Kidney epithelial cell (primary cell): ENCODE results near the gene C6orf132. TPM values are rescaled to one million over a fixed set of nuclear protein-coding genes. Genes with fewer than 3 reads are reported as not detected.

ENCODE experiments used
- DNase-seq: peaks from one replicate; pipeline ENCODE4 v3.0.0-alpha.2; 2010; ENCODE audit warnings: low read depth
- H3K27me3 ChIP-seq: 2 replicates; pipeline ENCODE4 v1.6.0; 2011; ENCODE audit warnings: low read length; ENCODE audit not compliant: control insufficient read depth, insufficient read depth
- H3K36me3 ChIP-seq: 2 replicates; pipeline ENCODE4 v1.5.1; 2011; ENCODE audit warnings: low read length; ENCODE audit not compliant: control insufficient read depth, insufficient read depth
- H3K4me3 ChIP-seq: 2 replicates; pipeline ENCODE4 v1.5.1; 2011; ENCODE audit warnings: low read depth, mild to moderate bottlenecking, control low read depth, low read length
- CTCF ChIP-seq: IDR thresholded peaks from 2 replicates; pipeline ENCODE4 v1.5.1; 2011; ENCODE audit warnings: mild to moderate bottlenecking, moderate library complexity, low read length, control low read depth, inconsistent platforms; ENCODE audit not compliant: insufficient read depth, poor library complexity, severe bottlenecking
- total RNA-seq: library from RNA; depleted of rRNA; stranded (reverse); fragments of >200 nt; gene quantifications from 2 replicates; pipeline ENCODE4 v1.2.3, GENCODE V29; 2015

C6orf132 gene
- total RNA-seq, 1 donor from 2014 or later, result 18.9 TPM

DNA sequence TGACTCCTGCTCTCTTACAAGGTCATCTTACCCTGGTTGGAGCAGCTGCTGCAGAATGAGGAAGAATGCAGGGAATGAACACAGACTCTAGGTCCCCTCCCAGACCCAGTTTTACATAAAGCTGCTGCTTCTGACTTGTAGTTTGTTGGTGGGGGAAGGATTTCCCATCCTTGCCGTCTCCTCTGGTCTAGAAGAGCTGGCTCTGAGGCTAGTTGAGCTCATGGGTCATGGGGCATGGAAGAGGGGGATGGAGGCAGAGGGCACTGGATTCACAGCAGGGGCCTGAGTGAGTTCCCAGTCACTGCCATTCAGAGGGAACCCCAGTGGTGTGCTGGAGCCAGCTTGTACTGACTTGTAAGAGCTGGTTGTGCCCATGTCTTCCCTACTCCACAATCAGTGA lies 21.6 kb upstream of the C6orf132 start:
- Histone ChIP-seq H3K27me3 (no peaks in the 10 kb centered on the region), H3K4me3 (no peak overlapping the region), H3K36me3 (no peaks in the 10 kb centered on the region)
- DNase-seq, result no peak
- no peak for TF ChIP-seq CTCF

GRCh38 chr6:42162812-42163211 lies 20.4 kb upstream of the C6orf132 start:
- no peak for TF ChIP-seq CTCF
- Histone ChIP-seq H3K4me3 (no peak overlapping the region), H3K27me3 (peaks cover 2% of the 10 kb centered on the region), H3K36me3 (no peaks in the 10 kb centered on the region)
- DNase-seq, result no peak

DNA sequence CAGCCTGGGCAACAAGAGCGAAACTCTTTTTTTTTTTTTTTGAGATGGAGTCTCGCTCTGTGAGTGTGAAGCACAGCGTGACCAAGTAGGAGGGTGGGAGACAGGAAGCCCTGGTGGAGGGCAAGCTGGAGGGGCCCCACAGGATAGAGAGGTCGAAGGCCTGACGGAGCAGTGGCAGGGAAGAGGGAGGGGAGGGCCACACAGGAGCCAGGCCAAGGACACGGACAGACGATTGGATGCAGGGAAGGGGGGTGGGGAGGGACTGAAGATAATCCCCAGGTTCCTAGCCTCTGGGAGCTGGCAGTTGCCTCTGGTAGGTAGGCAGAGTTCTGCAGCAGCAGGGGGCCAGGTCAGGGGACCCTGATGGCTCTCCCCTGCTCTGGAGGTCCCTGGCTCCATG lies 20.0 kb upstream of the C6orf132 start:
- no peaks in the 10 kb centered on the region for H3K36me3 ChIP-seq
- no peak for DNase-seq
- peaks cover 2% of the 10 kb centered on the region for H3K27me3 ChIP-seq
- TF ChIP-seq CTCF, result no peak
- no peak overlapping the region for H3K4me3 ChIP-seq

DNA sequence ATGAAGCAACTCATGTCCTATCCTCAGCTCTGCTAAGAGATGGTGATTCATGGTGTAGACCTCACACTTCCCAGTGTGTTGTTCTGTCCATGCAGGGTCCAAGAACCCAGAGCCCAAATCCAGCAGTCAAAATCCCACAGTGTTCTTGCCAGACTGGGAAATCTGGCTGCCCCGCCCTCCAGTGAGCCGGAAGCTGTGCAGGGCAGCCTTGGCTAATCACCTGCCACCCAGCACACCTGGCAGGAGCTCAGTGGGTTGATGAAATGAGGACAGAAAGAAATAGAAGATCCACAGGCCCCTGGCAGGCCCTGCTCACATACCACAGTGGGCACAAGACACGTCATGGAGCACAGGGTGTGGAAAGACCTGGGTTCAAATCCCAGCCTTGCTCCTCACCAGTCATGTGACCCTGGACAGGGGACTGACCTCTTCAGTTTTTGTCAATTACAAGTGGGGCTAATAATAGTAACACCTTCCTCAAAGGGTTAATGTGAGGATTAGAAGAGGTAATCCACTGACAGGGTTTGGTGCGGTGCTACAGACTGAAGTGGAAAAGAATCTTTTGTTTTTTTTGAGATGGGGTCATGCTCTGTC lies 17.1 kb upstream of the C6orf132 start:
- DNase-seq, result no peak

GRCh38 chr6:42158631-42159030 lies 16.2 kb upstream of the C6orf132 start:
- H3K36me3 ChIP-seq, result no peaks in the 10 kb centered on the region
- no peak for TF ChIP-seq CTCF
- no peak for DNase-seq
- no peak overlapping the region for H3K4me3 ChIP-seq
- H3K27me3 ChIP-seq, result peaks cover 2% of the 10 kb centered on the region

More for the DNA sequence above, 17.1 kb upstream of the C6orf132 start:
- H3K4me3 ChIP-seq, result no peak overlapping the region
- no peak for TF ChIP-seq CTCF
- peaks cover 2% of the 10 kb centered on the region for H3K27me3 ChIP-seq
- H3K36me3 ChIP-seq, result no peaks in the 10 kb centered on the region

DNA sequence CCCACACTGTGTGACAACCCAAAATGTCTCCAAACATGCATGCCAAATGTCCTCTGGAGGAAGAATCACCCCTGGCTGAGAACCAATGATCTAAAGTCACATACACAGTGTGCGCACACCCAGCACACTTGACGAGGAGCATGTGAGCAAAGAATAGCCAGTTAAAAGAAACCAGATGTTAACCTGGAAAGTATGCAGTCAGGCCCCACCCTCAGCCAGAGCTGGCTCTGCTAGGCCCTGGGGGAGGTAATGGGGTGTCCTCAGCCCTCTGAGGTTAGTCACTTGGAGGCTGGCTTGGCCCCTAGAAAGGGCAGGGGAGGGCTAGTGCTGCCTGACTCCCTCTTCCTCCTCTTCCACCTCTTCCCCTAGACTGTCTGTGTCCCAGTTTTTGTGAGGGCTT lies 15.6 kb upstream of the C6orf132 start:
- Histone ChIP-seq H3K27me3 (peaks cover 2% of the 10 kb centered on the region), H3K36me3 (no peaks in the 10 kb centered on the region), H3K4me3 (no peak overlapping the region)
- no peak for DNase-seq
- no peak for TF ChIP-seq CTCF
